Occipital lobe (tissue), 2 donors: ENCODE results near the gene ZNF385D. TPM values are rescaled to one million over a fixed set of nuclear protein-coding genes. Genes with fewer than 3 reads are reported as not detected.
A peak's percentile ranks its signal among the peaks of the same experiment; 100 is the strongest.

Experiments used
- DNase-seq: peaks from one replicate; lab custom pipeline; 2025; lab: John Stamatoyannopoulos, UW
- total RNA-seq: library from RNA; depleted of rRNA; stranded (reverse); fragments of >200 nt; gene quantifications from one replicate; pipeline ENCODE4 v1.2.3, GENCODE V29; 2014

ZNF385D gene, protein sequence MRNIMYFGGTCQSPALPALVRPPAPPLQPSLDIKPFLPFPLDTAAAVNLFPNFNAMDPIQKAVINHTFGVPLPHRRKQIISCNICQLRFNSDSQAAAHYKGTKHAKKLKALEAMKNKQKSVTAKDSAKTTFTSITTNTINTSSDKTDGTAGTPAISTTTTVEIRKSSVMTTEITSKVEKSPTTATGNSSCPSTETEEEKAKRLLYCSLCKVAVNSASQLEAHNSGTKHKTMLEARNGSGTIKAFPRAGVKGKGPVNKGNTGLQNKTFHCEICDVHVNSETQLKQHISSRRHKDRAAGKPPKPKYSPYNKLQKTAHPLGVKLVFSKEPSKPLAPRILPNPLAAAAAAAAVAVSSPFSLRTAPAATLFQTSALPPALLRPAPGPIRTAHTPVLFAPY
- 14.0 TPM for total RNA-seq

DNA sequence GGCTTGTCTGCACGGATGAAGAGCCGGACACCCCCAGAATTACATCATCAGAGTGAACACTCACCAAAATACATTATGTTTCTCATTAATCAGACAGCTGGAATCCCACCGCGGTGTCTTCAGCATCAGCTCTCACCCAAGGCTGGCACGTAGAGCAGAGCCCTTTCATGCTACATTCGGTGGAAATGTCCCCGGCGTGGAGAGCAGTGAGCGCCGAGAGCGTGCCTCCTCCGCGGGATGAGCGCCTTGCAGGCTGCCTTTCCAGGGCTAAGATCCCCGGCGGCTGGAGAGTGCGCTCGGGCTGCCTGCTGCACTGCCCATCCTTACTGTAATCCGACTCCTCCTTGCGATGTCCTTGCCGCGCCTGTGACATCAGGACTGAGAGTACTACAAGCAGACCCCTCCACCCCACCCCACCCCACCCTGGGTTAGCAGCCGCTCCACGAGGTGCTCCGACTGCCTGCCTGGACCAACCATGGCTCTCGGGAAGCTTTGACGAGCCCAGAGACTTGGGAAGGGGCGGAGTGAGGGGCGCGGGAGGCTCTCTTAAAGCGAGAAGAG, at the start of gene ZNF385D:
TSS of gene ZNF385D (minus strand) at position 380 of the 561 bp plus-strand sequence. CDS start at position 86, 294 bp downstream.
- DNase-seq, result peak; percentile 41

DNA sequence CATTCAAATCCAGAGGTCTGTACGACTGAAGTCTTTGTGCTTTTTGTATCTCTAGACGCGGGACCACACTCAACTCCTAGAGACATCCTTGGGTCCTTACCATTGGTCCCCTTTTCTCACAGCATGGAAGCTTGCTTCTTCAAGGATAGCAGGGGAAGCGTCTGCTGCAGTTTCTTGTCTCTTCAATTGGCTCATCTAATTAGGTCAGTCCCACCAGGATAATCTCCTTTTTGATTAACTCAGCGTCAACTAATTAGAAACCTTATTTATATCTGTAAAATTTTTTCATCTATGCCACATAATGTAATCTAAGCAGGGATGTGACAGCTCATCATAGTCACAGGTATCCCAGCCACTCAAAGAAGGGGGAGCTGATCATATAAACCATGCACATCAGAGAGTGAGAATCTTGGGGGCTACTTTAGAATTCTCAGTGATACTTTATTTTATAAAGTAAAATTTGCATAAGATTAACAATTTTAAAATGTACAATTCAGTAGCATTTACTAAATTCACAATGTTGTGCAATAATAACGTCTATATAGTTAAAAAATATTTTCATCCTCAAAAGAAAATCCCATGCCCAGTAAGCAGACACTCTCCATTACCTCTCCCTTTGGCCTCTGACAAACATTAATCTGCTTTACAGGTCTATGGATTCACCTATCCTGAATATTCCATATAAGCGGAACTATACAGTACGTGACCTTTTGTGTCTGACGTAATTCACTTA, 47.5 kb upstream of the ZNF385D start:
- DNase-seq, result no peak

DNA sequence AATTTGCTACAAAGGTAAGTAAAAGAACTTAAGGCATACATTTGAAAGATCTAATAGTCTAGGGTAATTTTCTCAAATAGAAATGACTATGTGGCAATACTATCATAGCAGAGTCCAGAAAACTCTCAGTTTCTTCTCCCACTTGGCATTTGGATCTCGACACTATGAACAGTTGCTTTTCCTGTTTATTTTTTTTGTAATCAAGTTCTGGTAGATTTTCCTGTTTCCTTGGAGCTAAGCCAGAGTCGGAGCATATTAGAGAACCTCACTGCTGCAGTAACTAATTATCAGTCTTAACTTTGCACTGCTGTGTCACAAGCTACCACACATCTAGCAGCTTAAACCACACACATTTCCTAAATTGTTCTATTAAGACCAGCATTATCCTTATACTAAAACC, 44.9 kb upstream of the ZNF385D start:
- no peak for DNase-seq

DNA sequence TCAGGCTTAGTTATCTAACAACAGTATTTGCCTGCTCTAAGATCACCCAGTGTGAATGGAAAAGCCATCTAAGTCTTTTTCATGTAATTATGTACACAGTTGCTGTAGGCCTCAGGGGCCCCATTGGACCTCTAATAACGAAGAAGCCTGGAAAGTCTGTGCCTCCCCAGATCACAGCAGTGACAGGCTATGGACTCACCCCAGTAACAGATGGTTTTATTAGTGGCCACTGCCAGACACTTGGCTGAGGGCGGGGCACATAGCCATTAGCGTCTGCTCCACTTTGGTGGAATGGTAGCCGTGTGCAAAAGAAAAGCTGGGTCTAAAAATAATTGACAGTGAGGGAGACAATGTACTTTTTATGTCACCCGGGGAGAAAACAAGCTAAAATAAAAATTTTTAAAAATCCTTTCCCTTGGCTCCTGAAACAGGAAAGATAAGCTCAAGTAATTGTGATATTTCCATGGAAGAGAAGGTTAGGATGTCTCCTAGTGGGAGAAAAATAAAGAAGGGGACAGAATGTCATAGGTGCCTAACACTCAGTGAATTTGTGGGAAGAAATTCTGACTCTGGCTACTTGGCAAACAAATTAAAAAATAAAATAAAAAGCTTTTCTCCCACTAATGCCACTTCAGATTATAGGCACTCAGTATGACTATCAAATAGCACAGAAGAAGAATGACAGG, 44.3 kb upstream of the ZNF385D start:
- no peak for DNase-seq

DNA sequence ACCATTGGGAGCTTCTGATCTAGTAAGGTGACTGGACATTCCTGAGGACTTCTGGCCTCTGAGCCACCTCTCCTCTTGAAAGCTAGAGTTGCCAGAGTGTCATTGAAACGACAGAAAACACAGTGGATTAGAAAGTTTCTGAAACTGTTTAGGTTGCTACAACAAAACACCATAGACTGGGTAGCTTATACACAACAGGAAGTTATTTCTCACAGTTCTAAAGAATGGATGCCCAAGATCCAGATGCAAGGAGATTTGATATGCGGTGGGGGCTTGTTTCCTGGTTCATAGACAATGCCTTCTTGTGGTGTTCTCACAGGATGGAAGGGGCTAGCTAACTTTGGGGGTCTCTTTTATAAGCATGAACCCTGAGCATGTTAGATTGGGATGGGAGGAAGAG, 43.3 kb upstream of the ZNF385D start:
- DNase-seq, result no peak

DNA sequence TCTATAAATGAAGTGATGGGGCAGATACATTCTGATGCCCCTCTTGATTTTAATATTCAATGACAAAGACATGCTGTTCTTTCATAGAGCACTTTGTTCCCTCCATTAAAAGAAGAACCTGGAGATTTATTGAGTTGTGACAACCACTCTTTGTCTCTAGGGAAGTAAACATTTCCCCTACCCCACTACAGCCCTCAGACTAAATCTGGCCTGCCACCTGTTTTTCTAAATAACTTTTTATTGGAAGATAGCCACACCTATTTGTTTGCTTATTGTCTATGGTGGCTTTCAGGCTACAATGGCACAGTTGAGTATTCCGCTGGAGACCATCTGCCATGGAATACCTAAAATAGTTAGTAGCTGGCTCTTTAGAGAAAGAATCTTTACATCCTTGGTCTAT, 41.2 kb upstream of the ZNF385D start:
- no peak for DNase-seq

DNA sequence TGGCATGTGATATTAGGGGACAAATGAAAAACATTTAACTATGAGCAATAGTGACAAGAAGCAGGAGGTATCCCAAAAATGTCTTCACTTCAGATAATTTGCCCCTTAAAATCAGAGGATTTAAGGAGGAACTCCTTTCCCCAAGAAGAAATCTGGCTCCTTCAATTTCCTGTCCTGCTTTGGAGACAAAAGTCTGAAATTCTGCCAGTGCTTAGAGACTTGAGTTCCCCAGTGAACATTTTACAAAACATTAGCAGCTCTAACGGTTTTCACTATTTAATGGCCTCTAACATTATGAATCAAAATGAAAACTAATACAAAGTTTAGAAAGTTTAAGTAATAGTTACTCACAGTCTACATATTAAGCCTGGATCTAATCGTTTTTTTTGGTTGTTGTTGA, 40.3 kb upstream of the ZNF385D start:
- DNase-seq, result no peak

DNA sequence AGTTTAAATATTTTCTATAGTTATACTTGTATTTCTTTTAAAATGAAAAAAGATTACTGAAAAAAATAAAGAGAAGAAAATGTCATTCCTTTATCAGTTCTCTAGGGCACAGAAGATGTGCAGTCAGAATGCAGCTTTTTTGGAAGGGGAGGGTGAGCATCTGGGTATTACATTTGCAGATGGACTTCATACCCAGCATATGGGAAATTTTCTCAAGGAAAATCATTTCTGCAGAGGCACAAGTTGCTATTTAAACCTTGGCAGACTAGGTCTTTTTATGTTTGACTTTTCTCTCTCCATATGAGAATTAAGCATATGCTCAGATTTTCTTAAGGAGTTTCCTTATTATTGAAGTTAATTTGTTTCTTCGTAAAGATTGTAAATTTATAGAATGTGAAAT, 39.5 kb upstream of the ZNF385D start:
- DNase-seq, result no peak

DNA sequence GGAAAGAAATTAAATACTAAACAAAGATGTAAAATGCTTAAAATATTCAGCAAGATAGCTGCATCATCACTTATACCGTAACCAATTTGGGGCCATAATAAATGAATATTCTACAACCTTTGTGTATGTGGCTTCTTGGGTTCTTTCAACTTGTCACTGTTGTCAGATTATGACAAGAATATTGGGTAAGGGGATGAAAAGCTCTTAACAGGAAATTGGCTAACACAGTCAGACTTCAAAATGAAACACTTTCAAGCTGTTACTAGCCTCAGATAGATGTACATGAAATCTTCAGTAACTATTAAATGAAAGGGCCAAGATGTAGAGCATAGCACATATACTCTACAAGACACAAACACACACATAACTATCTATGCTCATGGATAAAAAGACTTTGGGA, 38.7 kb upstream of the ZNF385D start:
- no peak for DNase-seq

DNA sequence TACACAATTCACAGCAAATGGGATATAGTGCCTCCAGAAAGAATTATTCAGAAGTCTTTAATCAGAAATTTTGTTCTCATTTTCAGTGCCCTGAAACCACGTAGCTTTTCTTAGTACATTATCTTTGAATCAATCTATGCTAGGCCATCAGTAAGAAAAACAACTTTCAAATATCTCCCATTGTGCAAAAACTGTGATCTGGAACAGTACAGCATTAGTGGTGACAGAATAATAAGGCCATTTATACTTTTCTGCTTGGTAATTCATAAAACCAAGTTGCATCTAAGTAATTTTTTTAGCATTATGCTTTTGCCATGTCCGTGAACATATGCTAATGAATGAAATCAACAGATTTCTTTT, 35.4 kb upstream of the ZNF385D start:
- no peak for DNase-seq

DNA sequence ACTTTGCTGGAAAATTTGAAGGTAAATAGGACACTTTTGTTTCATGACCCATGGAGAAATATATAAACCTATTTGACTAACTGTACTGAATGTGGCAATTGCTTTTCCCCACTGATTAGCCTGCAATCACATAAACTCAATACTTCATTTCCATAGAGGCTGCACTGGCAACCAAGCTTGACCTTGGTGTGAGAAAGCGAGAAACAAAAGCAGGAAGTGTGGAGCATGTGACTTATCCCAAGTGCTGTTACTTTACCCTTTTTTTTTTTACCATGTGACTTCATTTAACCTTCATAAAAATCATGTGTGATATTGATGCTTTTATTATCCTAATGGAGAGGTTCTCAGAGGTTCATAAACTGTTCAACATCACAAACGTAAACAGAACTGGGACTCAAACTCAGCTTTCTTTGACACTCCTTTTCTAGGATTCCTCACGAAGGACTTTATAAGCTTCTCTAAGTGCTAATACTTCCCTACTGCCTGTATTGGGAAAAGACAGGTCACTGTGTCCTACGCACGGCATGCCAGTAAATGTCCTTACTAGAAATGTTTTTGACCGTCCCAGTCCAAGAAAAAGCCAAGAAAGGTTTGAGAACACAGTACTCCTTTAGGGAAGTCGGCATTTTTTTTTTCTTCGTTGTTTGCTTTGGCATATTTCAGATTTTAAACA, 34.9 kb upstream of the ZNF385D start:
- DNase-seq, result no peak

DNA sequence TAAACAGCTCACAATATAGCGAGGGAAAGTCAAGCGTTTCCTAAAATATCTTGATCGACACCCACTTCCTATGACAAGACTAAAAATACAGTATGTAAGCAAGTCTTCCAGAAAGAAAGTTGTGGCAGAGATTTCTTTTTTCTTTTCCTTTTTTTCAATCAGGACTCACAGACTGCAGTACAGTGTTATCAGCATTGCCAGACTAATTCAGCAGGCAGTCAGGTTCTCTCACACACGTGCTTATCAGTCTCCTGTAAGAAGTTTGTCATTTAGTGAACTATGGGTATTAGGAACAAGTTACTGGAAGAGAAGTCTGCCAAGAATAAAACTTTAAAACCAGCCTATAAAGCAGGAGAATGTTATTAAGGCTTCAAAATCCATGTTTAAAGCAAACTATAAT, 32.8 kb upstream of the ZNF385D start:
- no peak for DNase-seq

DNA sequence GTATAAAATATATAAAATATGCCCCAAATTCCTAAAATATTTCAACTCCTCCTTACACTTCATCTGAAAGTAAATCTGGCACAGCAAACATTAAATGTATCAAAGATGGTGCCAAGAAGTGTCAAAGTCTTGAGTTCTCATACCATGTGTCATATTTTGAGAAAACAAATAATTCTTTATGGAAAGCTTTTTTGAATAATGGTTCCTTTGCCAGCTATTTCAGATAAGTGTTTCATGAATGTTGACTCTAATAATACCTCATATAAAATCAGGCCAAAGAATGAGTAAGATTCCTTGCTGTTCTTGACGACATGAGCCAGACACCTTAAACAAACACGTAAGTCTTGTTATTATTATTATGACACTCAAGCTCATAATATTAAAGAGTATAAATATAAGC, 30.3 kb upstream of the ZNF385D start:
- no peak for DNase-seq

DNA sequence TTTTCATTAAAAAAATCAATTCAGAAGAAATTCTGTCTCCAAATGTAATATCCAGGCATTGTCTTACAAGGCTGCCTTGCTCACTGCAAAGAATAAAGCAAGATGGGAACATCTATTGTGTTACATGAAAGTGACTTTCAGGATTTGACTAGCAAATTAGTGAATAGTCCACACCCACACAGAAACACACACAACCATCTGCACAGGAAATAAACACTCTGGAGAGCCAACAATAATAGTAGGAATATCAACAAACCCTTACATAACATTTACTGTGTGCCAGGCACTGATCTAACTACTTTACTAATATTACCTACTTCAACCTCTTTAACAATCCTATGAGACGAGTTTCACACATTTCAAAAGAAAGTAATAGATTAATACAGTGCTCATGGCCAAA, 28.9 kb upstream of the ZNF385D start:
- no peak for DNase-seq

DNA sequence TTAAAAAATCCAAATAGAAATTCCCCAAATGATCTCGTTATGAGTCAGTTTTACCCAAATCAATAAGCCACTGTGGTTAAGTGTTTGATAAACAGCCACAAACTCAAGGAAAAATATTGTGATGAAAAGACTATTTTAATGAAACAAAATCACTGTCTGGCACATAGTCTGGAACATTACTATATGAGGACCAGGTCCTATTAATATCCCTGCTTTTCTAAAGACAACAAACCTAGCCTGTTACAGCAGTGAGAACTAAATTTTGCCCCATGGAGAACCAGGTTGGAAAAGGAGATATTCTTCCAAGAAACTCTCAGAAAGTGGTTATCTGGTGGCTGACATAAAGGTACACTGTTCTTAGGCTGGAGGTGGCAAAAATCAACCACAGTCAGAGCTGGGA, 27.7 kb upstream of the ZNF385D start:
- no peak for DNase-seq

DNA sequence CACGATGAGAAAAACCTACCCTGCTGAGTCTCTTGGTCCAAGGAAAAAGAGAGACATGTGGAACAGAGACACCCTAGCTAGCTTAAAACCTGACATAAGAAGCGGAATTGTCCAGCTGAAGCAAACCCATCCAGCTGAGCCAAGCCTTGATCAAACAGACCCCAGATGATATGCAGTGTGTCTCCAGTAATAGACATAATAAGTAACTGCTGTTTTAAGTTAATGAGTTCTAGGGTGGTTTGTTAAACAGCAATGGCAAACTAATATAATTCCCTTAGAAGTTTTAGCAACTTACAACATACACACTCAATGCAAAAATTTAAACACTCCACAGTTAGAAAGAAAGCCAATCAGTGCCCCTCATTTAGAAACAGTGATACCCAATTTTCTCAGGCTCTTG, 26.8 kb upstream of the ZNF385D start:
- no peak for DNase-seq

DNA sequence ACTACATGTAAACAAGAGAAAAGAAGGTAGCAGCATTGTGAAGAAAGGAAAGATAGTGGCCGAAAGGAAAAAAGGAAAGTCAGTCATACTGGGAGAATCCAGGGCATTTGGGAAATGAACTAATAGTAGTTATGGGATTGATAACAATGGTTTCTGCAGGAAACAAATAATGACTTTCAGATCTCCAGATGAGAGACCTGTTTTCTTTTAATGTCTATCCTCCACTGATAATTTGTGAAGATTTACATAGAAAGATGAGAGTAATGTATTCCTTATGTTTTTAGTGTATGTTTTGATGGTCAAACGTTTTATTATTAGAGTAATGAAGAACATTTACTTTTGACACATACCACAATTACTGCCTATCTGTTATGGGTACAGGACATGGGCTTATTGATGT, 15.0 kb upstream of the ZNF385D start:
- no peak for DNase-seq

DNA sequence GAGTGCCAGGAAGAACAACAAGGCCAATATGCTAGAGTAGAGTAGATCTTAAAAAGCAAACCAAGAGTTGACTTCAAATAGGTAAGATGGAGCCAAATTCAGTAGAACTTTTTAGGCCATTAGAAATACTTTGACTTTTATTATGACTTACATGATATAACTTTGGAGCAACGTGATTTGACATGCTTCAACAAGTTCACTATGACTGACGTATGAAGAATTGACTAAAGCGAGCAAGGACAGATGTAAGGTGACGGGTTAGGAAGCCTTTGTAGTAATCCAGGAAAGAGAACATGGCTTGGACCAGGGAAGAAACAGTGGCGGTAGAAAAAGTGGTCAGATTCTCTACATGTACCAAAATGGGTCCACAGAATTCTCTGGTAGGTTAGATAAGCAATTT, 4.9 kb upstream of the ZNF385D start:
- DNase-seq, result no peak

DNA sequence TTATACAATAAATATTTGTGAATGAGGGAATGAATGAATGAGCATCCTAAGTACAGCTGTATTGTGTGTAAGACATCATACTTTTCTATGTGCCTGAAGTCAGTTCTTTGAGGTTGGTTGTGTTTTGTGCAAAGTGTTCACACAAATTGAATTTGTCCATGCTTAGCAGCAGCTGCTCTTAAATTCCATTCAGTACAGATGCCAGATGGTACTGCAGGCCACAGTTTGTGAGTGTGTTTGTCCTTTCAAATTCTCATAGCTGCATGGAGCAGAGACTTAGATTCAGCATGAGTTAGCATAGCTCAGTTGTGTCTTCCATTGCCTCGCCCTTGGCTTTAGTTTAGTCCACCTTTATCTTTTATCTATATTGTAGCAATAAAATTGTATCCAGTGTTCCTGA, 3.8 kb upstream of the ZNF385D start:
- DNase-seq, result no peak

DNA sequence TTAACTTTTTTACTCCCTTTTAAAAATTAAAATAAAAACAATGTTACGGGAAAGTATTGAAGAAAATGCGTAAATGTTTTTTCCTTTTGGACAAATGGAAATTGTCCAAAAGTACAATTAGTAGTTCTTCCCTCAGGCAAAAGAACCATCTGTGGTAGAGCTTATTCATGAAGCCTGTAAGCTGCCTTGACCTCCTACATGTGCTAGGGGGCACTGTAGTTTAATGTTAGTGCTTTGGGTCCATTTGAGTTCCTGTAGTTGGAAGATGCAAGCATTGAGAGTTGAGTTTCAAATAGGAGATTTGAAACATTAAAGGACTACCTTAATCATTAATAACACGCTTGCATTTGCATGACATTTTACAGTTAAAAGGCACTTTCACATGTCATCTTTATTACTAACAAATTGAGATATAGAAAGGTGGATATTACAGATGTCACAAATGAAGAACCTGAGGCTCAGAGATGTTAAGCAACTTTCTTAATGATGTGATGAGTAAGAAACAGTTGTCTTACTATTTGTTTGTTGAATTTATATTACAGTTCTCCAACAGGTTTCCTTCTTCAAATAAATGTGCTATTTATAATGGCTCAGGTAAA, 1.8 kb upstream of the ZNF385D start:
- DNase-seq, result no peak

DNA sequence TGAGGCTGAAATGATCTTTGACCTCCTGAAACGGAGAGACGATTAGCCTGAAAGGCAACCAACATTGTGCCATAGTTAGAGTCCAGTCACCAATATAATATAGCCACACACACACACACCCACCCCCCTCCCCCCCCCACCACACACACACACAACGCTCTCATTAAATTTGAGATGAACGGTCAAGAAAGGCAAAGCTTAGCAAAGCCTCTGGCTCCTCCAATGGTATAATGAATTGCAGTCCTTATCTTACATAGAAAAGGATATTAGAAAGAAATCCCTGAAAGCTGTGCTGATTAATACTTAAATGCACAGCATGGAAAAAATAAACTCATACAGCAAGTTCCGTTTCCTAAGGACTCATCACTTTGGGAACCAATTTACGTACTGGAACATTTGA, 876 bp upstream of the ZNF385D start:
- no peak for DNase-seq
